GM12875 (cell line): ENCODE measurements around the gene WDR20.
"Not testable (repeated sequence)": the region's sequence is repeated elsewhere in the genome, so short reads cannot be mapped to it uniquely, and the experiment has no call there.

Experiments used
- H3K4me3 ChIP-seq: one replicate; pipeline ENCODE4 v1.5.1; 2011; ENCODE audit warnings: low read depth, low read length, control low read depth
- TF ChIP-seq, protein P1 (sequence below): IDR thresholded peaks from 2 replicates; pipeline ENCODE4 v1.5.1; 2011; ENCODE audit warnings: low read depth, mild to moderate bottlenecking, control low read depth, inconsistent platforms, low read length, moderate library complexity, borderline replicate concordance; ENCODE audit not compliant: insufficient read depth

Gene WDR20

DNA sequence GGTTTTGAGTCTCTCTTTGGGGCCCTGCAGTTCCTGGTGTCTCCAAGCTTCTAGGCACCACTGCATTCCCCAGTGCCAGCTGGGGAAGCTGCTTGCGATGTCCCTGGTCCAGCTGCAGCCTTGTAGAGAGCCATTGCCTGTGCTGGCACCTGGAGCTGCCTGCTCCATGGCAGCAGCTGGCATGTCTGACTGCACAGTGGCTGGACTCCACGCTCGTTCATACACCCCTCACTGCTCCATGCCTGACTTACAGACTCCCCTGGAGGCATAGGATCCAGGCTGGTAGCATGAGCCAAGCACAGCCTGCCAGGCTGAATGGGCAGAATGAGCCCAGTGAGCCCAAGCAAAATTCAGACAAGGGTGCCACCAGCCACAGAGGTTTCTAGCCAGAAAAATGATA is 21.8 kb upstream of the WDR20 start:
- no peak overlapping the region for H3K4me3 ChIP-seq

DNA sequence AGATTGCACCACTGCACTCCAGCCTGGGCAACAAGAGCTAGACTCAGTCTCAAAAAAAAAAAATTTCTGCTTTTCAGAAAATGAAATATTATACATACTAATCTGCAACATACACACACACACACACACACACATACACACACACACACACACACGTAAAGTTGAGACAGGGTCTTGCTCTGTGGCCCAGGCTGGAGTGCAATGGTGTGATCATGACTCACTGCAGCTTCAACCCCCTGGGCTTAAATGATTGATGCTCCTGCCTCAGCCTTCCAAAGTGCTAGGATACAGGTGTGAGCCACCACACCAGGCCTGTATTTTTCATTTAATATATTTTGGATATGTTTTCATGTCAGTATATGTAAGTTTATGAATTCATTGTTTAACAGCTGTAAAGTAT is 18.8 kb upstream of the WDR20 start:
- no peak overlapping the region for H3K4me3 ChIP-seq
- TF ChIP-seq, protein P1, sequence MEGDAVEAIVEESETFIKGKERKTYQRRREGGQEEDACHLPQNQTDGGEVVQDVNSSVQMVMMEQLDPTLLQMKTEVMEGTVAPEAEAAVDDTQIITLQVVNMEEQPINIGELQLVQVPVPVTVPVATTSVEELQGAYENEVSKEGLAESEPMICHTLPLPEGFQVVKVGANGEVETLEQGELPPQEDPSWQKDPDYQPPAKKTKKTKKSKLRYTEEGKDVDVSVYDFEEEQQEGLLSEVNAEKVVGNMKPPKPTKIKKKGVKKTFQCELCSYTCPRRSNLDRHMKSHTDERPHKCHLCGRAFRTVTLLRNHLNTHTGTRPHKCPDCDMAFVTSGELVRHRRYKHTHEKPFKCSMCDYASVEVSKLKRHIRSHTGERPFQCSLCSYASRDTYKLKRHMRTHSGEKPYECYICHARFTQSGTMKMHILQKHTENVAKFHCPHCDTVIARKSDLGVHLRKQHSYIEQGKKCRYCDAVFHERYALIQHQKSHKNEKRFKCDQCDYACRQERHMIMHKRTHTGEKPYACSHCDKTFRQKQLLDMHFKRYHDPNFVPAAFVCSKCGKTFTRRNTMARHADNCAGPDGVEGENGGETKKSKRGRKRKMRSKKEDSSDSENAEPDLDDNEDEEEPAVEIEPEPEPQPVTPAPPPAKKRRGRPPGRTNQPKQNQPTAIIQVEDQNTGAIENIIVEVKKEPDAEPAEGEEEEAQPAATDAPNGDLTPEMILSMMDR = no peak

More for the DNA sequence above, 21.8 kb upstream of the WDR20 start:
- TF ChIP-seq, protein P1 = no peak

DNA sequence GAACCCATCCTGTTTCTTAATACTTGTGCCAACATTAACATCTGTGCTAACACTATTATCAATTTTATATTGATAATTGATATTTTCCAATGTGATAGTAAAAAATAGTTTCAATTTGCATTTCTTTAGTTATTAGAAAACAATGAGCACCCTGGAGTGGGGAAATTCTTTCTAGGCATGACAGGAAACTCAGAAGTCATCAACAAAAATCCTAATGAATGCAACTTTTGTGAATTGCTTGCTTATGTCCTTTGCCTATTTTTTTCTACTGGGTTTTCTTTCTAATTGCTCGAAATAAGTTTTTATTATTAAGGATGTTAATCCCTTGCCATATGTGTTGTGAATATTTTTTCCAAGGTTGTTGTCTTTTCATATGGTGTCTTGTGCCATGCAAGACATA is 18.1 kb upstream of the WDR20 start:
- TF ChIP-seq, protein P1 = no peak
- H3K4me3 ChIP-seq = no peak overlapping the region

DNA sequence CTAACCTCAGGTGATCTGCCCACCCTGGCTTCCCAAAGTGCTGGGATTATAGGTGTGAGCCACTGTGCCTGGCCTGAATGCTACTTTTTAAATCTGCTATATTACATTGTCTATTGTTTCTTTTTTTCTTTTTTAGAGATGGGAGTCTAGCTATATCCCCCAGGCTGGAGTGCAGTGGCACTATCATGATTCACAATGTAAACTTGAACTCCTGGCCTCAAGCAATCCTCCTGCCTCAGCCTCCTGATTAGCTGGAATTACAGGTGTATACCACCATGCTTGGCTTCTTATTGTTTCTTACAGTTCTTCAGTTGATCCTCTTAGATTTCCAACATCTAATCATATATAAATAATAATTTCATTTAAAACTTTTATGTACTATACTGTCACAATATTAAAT is 15.3 kb upstream of the WDR20 start:
- TF ChIP-seq, protein P1 = no peak
- H3K4me3 ChIP-seq = no peak overlapping the region

DNA sequence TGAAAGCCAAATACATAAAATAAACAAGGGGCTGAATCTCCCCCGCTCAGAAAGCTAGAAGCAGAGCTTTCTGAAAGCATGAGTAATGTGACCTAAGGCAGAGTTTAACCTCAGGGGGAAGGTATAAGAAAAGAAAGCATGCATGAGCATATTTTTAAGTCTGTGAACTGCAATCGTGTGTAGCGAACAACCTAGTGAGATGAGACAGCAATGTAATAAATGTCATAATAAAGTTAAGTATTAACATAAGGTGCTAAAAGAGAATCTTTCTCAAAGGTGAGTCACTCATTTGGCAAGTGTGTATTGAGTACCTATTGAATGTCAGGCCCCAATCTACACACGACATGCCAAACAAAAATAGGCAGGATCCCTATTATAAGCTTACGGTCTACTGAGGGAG is 14.2 kb upstream of the WDR20 start:
- TF ChIP-seq, protein P1 = no peak
- no peak overlapping the region for H3K4me3 ChIP-seq

DNA sequence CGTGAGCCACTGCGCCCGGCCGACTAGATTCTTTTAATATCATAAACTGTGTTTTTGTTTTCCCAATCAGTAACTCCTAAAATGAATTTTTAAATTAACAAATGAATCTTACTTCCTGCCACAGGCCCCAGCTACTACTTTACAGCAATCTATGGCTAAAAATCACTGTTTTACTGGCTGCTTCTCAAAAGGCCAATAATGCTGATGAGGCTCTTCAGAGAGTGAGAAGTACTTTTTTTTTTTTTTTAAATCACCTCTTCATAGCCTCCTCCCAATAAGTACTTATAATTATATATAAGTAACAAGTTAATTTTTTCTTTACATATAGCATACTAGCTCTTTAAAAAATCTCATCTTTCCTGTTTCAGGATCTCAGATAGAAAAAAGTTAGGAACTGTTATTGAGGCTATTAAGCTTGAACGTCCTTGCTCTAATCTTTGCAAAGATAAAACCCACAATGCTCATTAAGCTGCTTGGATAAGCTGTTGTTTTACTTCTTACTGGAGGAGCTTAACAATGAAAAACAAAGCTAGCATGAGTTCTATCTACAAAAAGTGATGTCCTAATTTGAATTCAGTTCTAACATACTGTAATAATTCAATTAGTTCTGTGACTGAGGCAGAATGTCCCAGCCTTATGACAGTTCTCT is 12.8 kb upstream of the WDR20 start:
- TF ChIP-seq, protein P1 = no peak
- H3K4me3 ChIP-seq = no peak overlapping the region

GRCh38 chr14:102131741-102132140 is 8.0 kb upstream of the WDR20 start:
- TF ChIP-seq, protein P1 = no peak
- no peak overlapping the region for H3K4me3 ChIP-seq

DNA sequence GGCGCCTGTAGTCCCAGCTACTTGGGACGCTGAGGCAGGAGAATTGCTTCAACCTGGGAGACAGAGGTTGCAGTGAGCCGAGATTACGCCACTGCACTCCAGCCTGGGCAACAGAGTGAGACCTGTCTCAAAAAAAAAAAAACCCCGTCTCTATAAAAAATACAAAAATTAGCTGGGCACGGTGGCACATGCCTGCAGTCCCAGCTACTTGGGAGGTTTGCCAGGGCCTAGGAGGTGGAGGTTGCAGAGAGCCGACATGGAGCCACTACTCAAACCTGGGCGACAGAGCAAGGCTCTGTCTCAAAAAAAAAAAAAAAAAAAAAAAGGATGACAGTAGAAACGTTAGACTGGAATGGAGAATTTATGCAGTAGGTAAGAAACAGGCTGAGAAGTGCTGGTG is 5.7 kb upstream of the WDR20 start:
- H3K4me3 ChIP-seq = not testable (repeated sequence)

DNA sequence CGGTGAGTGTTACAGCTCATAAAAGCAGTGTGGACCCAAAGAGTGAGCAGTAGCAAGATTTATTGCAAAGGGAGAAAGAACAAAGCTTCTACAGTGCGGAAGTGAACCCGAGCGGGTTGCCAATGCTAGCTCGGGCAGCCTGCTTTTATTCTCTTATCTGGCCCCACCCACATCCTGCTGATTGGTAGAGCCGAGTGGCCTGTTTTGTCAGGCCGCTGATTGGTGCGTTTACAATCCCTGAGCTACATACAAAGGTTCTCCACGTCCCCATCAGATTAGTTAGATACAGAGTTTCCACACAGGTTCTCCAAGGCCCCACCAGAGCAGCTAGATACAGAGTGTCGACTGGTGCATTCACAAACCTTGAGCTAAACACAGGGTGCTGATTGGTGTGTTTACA is 5.0 kb upstream of the WDR20 start:
- H3K4me3 ChIP-seq = not testable (repeated sequence)

GRCh38 chr14:102135456-102135855 is 4.2 kb upstream of the WDR20 start:
- H3K4me3 ChIP-seq = not testable (repeated sequence)
